HG03045 (cell line): ENCODE measurements around the gene GPX5.

ENCODE experiments used
- ATAC-seq: cut with Tn5 transposase; IDR thresholded peaks from one replicate; pipeline ENCODE4 v1.9.1; 2021; ENCODE audit warnings: mild to moderate bottlenecking, moderate library complexity; ENCODE audit not compliant: unreplicated experiment

The GPX5 gene

DNA sequence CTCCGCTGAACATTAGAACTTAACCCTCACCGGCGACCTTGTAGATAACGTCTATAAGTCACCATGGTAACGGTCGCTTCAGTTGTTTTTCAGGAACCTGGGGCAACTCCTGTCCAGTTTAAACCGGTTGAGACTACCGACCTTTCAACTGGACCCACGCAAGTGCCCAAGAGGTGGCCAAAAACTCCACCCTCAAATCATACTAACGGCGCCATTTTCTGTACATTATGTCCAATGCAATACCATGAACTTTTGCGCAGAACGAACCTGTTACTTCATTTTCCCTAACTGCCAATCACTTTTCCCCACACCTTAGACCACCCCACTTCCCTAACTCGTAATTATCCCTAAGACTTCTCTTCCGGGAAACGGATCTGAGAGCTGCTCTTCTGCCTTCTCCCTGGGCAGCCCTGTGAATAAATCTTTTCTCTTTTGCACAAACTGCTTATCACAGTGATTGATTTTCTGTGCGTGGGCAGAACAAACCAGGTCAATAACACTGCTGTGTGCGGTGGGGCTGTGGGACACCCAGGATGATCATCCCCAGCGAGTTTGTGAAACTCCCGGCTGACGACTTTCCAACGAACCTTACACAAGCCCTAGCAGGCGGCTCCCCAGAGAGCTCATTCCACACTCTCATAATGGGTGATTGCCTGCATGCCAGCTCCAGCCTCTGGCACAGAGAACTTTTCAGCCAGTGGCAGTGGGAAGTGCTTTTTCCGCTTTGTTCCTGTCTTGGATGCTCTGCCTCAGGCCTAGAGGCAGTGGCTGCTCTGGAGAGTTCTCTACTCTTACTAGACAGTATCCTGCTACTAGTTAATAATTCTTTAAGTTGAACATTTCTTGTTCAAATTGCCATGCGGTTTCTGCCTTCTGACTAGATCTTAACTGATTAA lies 28.6 kb downstream of the GPX5 start:
- ATAC-seq = no peak

DNA sequence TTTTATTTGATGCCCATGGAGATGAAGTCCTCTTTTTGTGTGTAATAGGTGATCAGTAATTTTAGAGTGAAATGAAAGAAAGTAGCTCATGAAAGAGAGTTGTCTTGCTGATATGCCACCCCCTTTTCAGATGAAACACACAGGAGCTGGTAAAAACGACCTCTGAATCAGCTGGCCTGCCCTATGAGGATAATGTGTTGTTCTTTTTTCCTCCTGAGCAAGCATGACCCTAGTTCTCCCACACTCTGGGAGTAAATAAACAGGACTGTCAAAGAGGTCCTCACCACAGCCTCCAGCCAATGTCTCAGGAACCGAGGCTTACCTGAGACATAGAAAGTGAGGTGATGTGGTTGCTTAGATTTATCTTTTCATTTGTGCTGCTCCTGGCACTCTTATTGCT lies 29.5 kb downstream of the GPX5 start:
- no peak for ATAC-seq

- ATAC-seq = no peak
Measured at GRCh38 chr6:28558629-28559028, 32.9 kb downstream of the GPX5 start.

DNA sequence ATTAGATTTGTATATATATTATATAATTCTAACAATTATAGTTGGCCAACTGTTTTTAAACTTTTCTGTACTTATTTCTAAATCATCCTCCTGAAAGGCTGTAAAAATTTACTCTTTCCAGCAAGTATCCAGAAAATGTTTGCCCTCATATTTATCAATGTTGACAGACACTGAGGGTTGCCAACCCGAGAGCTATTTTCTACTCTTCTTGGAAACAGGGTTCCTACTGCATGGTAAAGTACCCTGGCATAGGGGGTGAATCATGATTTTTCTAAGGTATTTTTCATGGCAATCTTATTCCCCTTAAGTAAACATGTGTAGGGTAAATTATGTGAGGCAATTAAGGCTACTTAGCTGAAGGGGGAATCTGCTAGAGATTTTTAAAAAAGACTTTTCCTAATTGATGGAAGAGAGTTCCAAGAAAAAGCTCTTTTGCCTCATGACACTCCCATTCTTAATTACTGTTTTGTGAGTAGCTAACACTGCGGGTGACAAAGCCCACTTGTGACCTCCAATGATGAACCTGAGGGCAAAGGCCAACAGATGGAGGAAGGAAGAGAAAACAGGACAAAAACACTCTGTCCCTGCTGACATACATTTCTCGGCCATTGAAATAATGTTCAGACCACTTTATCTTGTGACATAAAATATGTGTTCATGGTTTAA lies 37.9 kb downstream of the GPX5 start:
- no peak for ATAC-seq

- ATAC-seq = no peak
Measured at GRCh38 chr6:28565823-28566526, 40.3 kb downstream of the GPX5 start.

GRCh38 chr6:28566527-28567252 lies 41.0 kb downstream of the GPX5 start:
- no peak for ATAC-seq

GRCh38 chr6:28567506-28567905 lies 41.8 kb downstream of the GPX5 start:
- ATAC-seq = no peak

DNA sequence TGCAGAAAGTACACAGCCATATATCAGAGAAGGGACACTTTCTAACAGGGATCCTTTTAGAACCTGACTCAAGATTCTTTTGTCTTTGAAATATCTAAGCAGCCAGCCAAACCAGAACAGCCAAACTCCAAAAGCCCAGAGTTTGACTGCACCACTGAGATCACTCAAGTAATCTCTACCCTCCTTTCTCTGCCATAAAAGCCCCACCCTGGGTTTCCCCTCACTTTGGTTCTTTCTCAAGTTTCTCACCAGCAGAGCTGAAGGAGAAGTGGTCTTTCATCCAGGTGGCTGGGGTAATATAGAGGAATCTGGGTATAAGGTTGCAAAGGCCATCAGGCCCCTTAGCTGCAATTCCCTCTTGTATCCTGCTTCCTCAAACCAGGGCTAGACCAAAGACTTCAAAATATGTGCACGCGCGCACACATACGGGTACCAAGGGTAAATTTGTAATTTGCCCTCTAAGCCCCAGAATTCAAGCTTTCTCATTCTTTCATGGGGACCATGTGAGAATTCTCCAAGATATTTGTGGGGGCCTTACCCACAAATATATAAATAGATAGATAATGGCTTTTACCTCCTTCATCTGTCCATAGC lies 42.9 kb downstream of the GPX5 start:
- ATAC-seq = no peak

DNA sequence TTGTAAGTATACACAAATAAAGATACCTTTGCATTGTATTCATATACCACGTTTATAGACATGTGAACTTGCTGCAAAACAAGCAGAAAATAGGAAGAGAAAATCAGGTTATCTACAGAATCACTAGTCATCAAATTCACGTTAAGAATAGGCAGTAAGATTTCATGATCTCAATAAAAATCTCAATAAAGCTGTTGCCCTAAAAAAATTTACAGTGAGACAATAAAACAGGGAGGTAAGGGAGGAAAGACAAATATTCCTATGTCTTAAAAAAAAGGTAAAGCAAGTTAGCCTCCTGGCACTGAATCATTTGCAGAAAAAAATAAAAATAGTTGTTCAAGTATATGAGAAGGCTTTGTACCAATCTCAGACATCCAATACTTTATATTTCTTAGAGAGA lies 44.1 kb downstream of the GPX5 start:
- no peak for ATAC-seq

GRCh38 chr6:28580475-28580874 lies 54.8 kb downstream of the GPX5 start:
- ATAC-seq = no peak

- no peak for ATAC-seq
Measured at GRCh38 chr6:28583463-28583862, 57.8 kb downstream of the GPX5 start.
